Peyer's patch (tissue), 4 donors: ENCODE measurements around the gene SULF2.

Experiments
- POLR2A ChIP-seq, 2 donors: fragments of 450-650 bp; IDR thresholded peaks; one replicate each; pipeline ENCODE4 v1.5.1; 2017; ENCODE audit warnings: antibody characterized with exemption in 2 of 2, mild to moderate bottlenecking in 2 of 2, moderate library complexity in 2 of 2
- TF ChIP-seq, protein P1 (sequence below), 6 experiments: fragments of 450-650 bp in 4 of 6; fragments of 200-600 bp in 2 of 6; sonication (generic) in 1 of 6; IDR thresholded peaks; one replicate each; pipeline ENCODE4 v1.5.1; 2017 to 2019; ENCODE audit warnings: antibody characterized with exemption in 6 of 6, mild to moderate bottlenecking in 3 of 6, moderate library complexity in 1 of 6

DNA sequence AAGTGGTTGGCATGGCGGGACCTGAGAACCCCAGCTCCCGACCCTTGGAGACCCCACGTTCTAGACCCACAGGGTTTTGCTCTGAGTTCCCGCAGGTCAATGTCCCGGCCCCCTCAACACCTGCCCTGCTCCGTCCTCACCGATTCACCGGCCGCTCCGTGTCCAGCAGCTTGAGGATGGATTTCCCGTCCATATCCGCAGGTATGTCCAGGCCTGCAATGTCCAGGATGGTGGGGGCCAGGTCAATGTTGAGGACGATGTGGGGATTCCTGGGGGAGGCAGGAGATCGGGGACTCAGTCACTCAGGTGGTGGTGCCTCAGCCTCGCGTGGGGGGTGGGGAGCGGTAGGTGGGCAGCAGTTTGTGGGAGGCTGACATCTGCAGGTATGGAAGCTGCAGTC lies 106.7 kb downstream of the SULF2 start:
- TF ChIP-seq, protein P1, sequence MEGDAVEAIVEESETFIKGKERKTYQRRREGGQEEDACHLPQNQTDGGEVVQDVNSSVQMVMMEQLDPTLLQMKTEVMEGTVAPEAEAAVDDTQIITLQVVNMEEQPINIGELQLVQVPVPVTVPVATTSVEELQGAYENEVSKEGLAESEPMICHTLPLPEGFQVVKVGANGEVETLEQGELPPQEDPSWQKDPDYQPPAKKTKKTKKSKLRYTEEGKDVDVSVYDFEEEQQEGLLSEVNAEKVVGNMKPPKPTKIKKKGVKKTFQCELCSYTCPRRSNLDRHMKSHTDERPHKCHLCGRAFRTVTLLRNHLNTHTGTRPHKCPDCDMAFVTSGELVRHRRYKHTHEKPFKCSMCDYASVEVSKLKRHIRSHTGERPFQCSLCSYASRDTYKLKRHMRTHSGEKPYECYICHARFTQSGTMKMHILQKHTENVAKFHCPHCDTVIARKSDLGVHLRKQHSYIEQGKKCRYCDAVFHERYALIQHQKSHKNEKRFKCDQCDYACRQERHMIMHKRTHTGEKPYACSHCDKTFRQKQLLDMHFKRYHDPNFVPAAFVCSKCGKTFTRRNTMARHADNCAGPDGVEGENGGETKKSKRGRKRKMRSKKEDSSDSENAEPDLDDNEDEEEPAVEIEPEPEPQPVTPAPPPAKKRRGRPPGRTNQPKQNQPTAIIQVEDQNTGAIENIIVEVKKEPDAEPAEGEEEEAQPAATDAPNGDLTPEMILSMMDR (IDR thresholded peaks at IDR 0.05): no peak
- no peak for TF ChIP-seq POLR2A (IDR thresholded peaks at IDR 0.05)
